Measurements from ENCODE around the gene SLC35F3. TPM values are rescaled to one million over a fixed set of nuclear protein-coding genes. Genes with fewer than 3 reads are reported as not detected.

The SLC35F3 gene
- total and polyA plus RNA-seq, 4 donors = 0.01 to 0.37 (median 0.08) TPM; not detected in 1

DNA sequence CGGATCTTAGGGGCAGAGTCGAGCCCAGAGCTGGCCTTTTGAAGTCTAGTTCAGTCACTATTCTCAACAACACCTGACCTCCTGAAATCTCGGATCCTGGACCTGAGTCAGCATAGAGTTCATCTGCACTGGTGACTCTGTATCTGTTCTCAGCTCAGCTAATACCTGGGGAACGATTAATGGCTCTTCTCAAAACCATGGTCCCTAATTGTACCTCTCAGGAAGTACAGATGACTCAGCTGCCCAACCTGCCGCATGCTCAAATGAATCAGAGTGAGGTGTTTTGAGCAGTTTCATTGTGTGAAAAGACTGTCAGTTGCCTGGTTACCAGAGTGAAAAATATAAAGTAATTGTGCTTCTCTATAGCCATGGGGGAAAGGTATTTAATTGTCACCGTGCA lies 89.2 kb downstream of the SLC35F3 start:
- H3K27me3 ChIP-seq (ENCODE audit: control insufficient read depth in 4 of 4, insufficient read depth in 4 of 4, low read length in 3 of 4) = peaks cover 0 to 4% (median 0%) of the 10 kb centered on the region in 4 donors
- no peaks in the 10 kb centered on the region for H3K36me3 ChIP-seq (ENCODE audit: control insufficient read depth in 4 of 4, insufficient read depth in 3 of 4, low read depth in 1 of 4, low read length in 3 of 4)
- H3K9me3 ChIP-seq (ENCODE audit: control insufficient read depth in 4 of 4, low read length in 3 of 4) = no peaks in the 10 kb centered on the region
- H3K4me1 ChIP-seq (ENCODE audit: control insufficient read depth in 4 of 4, insufficient read depth in 4 of 4, low read length in 3 of 4) = no peaks in the 10 kb centered on the region
- no peak overlapping the region for H3K27ac ChIP-seq (ENCODE audit: low read depth in 1 of 2, low read length in 2 of 2)
- TF ChIP-seq FOXA1 (IDR thresholded peaks at IDR 0.05) (no peak), RAD21 (IDR thresholded peaks at IDR 0.05) (no peak), GABPA (IDR thresholded peaks at IDR 0.05 in 1 of 2, conservative IDR thresholded peaks at IDR 0.05 in 1 of 2) (no peak), JUND (IDR thresholded peaks at IDR 0.05) (no peak), NR2F2 (IDR thresholded peaks at IDR 0.05) (no peak), SP1 (IDR thresholded peaks at IDR 0.05) (no peak), FOXA2 (IDR thresholded peaks at IDR 0.05) (no peak), TAF1 (conservative IDR thresholded peaks at IDR 0.05) (no peak), RXRA (IDR thresholded peaks at IDR 0.05) (no peak), HNF4A (conservative IDR thresholded peaks at IDR 0.05) (no peak), YY1 (IDR thresholded peaks at IDR 0.05) (no peak), HNF4G (IDR thresholded peaks at IDR 0.05) (no peak)
- TF ChIP-seq, protein P1, sequence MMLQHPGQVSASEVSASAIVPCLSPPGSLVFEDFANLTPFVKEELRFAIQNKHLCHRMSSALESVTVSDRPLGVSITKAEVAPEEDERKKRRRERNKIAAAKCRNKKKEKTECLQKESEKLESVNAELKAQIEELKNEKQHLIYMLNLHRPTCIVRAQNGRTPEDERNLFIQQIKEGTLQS (IDR thresholded peaks at IDR 0.05) = no peak
- TF ChIP-seq, protein P2, sequence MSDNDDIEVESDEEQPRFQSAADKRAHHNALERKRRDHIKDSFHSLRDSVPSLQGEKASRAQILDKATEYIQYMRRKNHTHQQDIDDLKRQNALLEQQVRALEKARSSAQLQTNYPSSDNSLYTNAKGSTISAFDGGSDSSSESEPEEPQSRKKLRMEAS (IDR thresholded peaks at IDR 0.05) = no peak
- TF ChIP-seq, protein P3, sequence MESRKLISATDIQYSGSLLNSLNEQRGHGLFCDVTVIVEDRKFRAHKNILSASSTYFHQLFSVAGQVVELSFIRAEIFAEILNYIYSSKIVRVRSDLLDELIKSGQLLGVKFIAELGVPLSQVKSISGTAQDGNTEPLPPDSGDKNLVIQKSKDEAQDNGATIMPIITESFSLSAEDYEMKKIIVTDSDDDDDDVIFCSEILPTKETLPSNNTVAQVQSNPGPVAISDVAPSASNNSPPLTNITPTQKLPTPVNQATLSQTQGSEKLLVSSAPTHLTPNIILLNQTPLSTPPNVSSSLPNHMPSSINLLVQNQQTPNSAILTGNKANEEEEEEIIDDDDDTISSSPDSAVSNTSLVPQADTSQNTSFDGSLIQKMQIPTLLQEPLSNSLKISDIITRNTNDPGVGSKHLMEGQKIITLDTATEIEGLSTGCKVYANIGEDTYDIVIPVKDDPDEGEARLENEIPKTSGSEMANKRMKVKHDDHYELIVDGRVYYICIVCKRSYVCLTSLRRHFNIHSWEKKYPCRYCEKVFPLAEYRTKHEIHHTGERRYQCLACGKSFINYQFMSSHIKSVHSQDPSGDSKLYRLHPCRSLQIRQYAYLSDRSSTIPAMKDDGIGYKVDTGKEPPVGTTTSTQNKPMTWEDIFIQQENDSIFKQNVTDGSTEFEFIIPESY (IDR thresholded peaks at IDR 0.05) = no peak
- TF ChIP-seq, protein P4, sequence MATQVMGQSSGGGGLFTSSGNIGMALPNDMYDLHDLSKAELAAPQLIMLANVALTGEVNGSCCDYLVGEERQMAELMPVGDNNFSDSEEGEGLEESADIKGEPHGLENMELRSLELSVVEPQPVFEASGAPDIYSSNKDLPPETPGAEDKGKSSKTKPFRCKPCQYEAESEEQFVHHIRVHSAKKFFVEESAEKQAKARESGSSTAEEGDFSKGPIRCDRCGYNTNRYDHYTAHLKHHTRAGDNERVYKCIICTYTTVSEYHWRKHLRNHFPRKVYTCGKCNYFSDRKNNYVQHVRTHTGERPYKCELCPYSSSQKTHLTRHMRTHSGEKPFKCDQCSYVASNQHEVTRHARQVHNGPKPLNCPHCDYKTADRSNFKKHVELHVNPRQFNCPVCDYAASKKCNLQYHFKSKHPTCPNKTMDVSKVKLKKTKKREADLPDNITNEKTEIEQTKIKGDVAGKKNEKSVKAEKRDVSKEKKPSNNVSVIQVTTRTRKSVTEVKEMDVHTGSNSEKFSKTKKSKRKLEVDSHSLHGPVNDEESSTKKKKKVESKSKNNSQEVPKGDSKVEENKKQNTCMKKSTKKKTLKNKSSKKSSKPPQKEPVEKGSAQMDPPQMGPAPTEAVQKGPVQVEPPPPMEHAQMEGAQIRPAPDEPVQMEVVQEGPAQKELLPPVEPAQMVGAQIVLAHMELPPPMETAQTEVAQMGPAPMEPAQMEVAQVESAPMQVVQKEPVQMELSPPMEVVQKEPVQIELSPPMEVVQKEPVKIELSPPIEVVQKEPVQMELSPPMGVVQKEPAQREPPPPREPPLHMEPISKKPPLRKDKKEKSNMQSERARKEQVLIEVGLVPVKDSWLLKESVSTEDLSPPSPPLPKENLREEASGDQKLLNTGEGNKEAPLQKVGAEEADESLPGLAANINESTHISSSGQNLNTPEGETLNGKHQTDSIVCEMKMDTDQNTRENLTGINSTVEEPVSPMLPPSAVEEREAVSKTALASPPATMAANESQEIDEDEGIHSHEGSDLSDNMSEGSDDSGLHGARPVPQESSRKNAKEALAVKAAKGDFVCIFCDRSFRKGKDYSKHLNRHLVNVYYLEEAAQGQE (IDR thresholded peaks at IDR 0.05) = no peak
- TF ChIP-seq, protein P5, sequence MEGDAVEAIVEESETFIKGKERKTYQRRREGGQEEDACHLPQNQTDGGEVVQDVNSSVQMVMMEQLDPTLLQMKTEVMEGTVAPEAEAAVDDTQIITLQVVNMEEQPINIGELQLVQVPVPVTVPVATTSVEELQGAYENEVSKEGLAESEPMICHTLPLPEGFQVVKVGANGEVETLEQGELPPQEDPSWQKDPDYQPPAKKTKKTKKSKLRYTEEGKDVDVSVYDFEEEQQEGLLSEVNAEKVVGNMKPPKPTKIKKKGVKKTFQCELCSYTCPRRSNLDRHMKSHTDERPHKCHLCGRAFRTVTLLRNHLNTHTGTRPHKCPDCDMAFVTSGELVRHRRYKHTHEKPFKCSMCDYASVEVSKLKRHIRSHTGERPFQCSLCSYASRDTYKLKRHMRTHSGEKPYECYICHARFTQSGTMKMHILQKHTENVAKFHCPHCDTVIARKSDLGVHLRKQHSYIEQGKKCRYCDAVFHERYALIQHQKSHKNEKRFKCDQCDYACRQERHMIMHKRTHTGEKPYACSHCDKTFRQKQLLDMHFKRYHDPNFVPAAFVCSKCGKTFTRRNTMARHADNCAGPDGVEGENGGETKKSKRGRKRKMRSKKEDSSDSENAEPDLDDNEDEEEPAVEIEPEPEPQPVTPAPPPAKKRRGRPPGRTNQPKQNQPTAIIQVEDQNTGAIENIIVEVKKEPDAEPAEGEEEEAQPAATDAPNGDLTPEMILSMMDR (IDR thresholded peaks at IDR 0.05; ENCODE audit: low read depth, low read length, missing input control) = no peak
- no peak overlapping the region for H3K4me3 ChIP-seq (ENCODE audit: low read depth in 1 of 3, low read length in 3 of 3)
- no peak for DNase-seq (ENCODE audit: low spot score)
- no peak overlapping the region for H3K9ac ChIP-seq (ENCODE audit: low read depth in 1 of 2, low read length in 2 of 2)
- 66% methylated on average over 6 of the region's 6 CpGs for WGBS

DNA sequence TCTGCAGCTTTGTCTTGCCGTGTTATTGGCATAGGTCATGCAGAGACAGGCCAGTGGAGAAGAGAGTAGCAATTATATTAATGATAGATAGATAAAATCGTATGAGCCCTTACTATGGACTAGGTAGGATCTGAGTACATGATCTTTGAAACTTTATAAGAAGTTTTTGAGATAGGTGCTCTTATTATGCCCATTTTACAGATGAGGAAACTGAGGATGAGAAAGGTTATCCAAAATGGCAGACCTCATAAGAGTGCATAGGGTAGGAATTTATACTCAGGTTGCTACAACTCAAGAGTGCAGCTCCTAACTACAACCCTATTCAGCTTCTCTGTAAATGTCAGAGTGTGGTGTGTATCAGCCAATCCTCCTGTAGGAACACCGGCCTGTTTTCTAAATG lies 89.6 kb downstream of the SLC35F3 start:
- DNase-seq (ENCODE audit: low spot score) = no peak
- H3K27ac ChIP-seq (ENCODE audit: low read depth in 1 of 2, low read length in 2 of 2) = no peak overlapping the region
- WGBS = 80% methylated on average over 3 of the region's 3 CpGs
- H3K9ac ChIP-seq (ENCODE audit: low read depth in 1 of 2, low read length in 2 of 2) = no peak overlapping the region
- no peaks in the 10 kb centered on the region for H3K36me3 ChIP-seq (ENCODE audit: control insufficient read depth in 4 of 4, insufficient read depth in 3 of 4, low read depth in 1 of 4, low read length in 3 of 4)
- H3K4me3 ChIP-seq (ENCODE audit: low read depth in 1 of 3, low read length in 3 of 3) = no peak overlapping the region
- no peaks in the 10 kb centered on the region for H3K9me3 ChIP-seq (ENCODE audit: control insufficient read depth in 4 of 4, low read length in 3 of 4)
- peaks cover 0 to 4% (median 0%) of the 10 kb centered on the region in 4 donors for H3K27me3 ChIP-seq (ENCODE audit: control insufficient read depth in 4 of 4, insufficient read depth in 4 of 4, low read length in 3 of 4)
- no peaks in the 10 kb centered on the region for H3K4me1 ChIP-seq (ENCODE audit: control insufficient read depth in 4 of 4, insufficient read depth in 4 of 4, low read length in 3 of 4)
- TF ChIP-seq GABPA (IDR thresholded peaks at IDR 0.05 in 1 of 2, conservative IDR thresholded peaks at IDR 0.05 in 1 of 2) (no peak), FOXA1 (IDR thresholded peaks at IDR 0.05) (no peak), HNF4A (conservative IDR thresholded peaks at IDR 0.05) (no peak), FOXA2 (IDR thresholded peaks at IDR 0.05) (no peak), RAD21 (IDR thresholded peaks at IDR 0.05) (no peak), JUND (IDR thresholded peaks at IDR 0.05) (no peak), NR2F2 (IDR thresholded peaks at IDR 0.05) (no peak)
- TF ChIP-seq, protein P3 (IDR thresholded peaks at IDR 0.05) = no peak
- TF ChIP-seq, protein P1 (IDR thresholded peaks at IDR 0.05) = no peak
- TF ChIP-seq, protein P5 (IDR thresholded peaks at IDR 0.05; ENCODE audit: low read depth, low read length, missing input control) = no peak
